Measurements from ENCODE around the gene PIP4K2B.

Gene PIP4K2B

GRCh38 chr17:38743556-38744171 is 55.7 kb downstream of the PIP4K2B start:
- no peak for FAIRE-seq

GRCh38 chr17:38742411-38743308 is 56.7 kb downstream of the PIP4K2B start:
- no peak for FAIRE-seq

- no peak for FAIRE-seq
Observed at GRCh38 chr17:38741921-38742410, 57.4 kb downstream of the PIP4K2B start.

GRCh38 chr17:38741461-38741860 is 57.9 kb downstream of the PIP4K2B start:
- no peak for FAIRE-seq

GRCh38 chr17:38740806-38741205 is 58.5 kb downstream of the PIP4K2B start:
- no peak for FAIRE-seq

GRCh38 chr17:38740044-38740443 is 59.3 kb downstream of the PIP4K2B start:
- no peak for FAIRE-seq

GRCh38 chr17:38739305-38739704 is 60.1 kb downstream of the PIP4K2B start:
- FAIRE-seq = no peak

- no peak for FAIRE-seq
Observed at GRCh38 chr17:38738686-38739085, 60.7 kb downstream of the PIP4K2B start.

- no peak for FAIRE-seq
Observed at GRCh38 chr17:38738007-38738662, 61.2 kb downstream of the PIP4K2B start.

- no peak for FAIRE-seq
Observed at GRCh38 chr17:38735161-38735997, 64.0 kb downstream of the PIP4K2B start.

GRCh38 chr17:38733982-38734973 is 65.1 kb downstream of the PIP4K2B start:
- FAIRE-seq = no peak

- FAIRE-seq = no peak
Observed at GRCh38 chr17:38733282-38733981, 65.9 kb downstream of the PIP4K2B start.

- FAIRE-seq = no peak
Observed at GRCh38 chr17:38732376-38733281, 66.7 kb downstream of the PIP4K2B start.

- FAIRE-seq = no peak
Observed at GRCh38 chr17:38731526-38732294, 67.6 kb downstream of the PIP4K2B start.

- FAIRE-seq = no peak
Observed at GRCh38 chr17:38730526-38731379, 68.6 kb downstream of the PIP4K2B start.

- FAIRE-seq = no peak
Observed at GRCh38 chr17:38729886-38730525, 69.3 kb downstream of the PIP4K2B start, which contains the start of gene CISD3. TSS of gene CISD3 (plus strand) at chr17:38730341. CDS start at chr17:38730359, 18 bp downstream.

GRCh38 chr17:38729368-38729885 is 69.9 kb downstream of the PIP4K2B start:
- FAIRE-seq = no peak
